B cell (primary cell): ENCODE measurements around the gene LRSAM1. TPM values are rescaled to one million over a fixed set of nuclear protein-coding genes. Genes with fewer than 3 reads are reported as not detected.
A peak's percentile ranks its signal among the peaks of the same experiment; 100 is the strongest.

Experiments
- ATAC-seq: fragments of 200-7000 bp; cut with Tn5 transposase; one replicate; pipeline ENCODE4 v1.10.0; 2021; ENCODE audit warnings: low read depth, mild to moderate bottlenecking, moderate number of reproducible peaks, moderate library complexity
- CTCF ChIA-PET: fragments of 350-600 bp; sonication (Branson Sonifier 250); formaldehyde crosslinking; loops from one replicate; lab custom pipeline; 2021; ENCODE audit warnings: antibody characterized with exemption, inconsistent platforms; lab: Charles Lee
- POLR2A ChIA-PET: fragments of 350-600 bp; sonication (Branson Sonifier 250); formaldehyde crosslinking; loops from one replicate; lab custom pipeline; 2021; ENCODE audit warnings: antibody characterized with exemption; lab: Charles Lee
- DNase-seq: peaks from one replicate; pipeline ENCODE4 v3.0.0; 2013
- H2AFZ ChIP-seq: 2 replicates; pipeline ENCODE4 v1.6.1; 2012; ENCODE audit warnings: mild to moderate bottlenecking, low read depth, low read length; ENCODE audit not compliant: insufficient read depth, poor library complexity, severe bottlenecking
- H3K27ac ChIP-seq, 2 donors: 1 replicate in 1 of 2; 2 replicates in 1 of 2; pipeline ENCODE4 v1.5.1; 2012 to 2013; ENCODE audit warnings: low read length in 2 of 2, mild to moderate bottlenecking in 2 of 2, moderate library complexity in 1 of 2
- H3K27me3 ChIP-seq, 4 experiments: fragments of 200-600 bp in 1 of 4; sonication (generic) in 1 of 4; replicated peaks in 1 of 4; 1 replicate in 2 of 4; 2 replicates in 2 of 4; pipeline versions ENCODE4 v1.6.1 to v1.7.0; 2013 to 2016; ENCODE audit warnings: low read length in 3 of 4, mild to moderate bottlenecking in 2 of 4, mixed read lengths in 1 of 4, moderate library complexity in 1 of 4; ENCODE audit not compliant: insufficient read depth in 4 of 4, control insufficient read depth in 3 of 4; ENCODE audit errors: control extremely low read depth in 1 of 4
- H3K36me3 ChIP-seq, 2 experiments: replicated peaks in 1 of 2; 1 replicate in 1 of 2; 2 replicates in 1 of 2; pipeline versions ENCODE4 v1.6.1 to v1.7.1; 2013; ENCODE audit warnings: low read length in 1 of 2; ENCODE audit not compliant: insufficient read depth in 2 of 2, control insufficient read depth in 1 of 2; ENCODE audit errors: control extremely low read depth in 1 of 2, extremely low read depth in 1 of 2
- H3K4me1 ChIP-seq, 2 donors: fragments of 200-600 bp in 1 of 2; sonication (generic) in 1 of 2; 1 replicate in 1 of 2; 2 replicates in 1 of 2; pipeline versions ENCODE4 v1.5.1 to v1.6.1; 2013 to 2017; ENCODE audit warnings: low read length in 2 of 2; ENCODE audit not compliant: control insufficient read depth in 2 of 2, insufficient read depth in 2 of 2
- H3K4me2 ChIP-seq: replicated peaks from 2 replicates; pipeline ENCODE3; 2012; ENCODE audit warnings: mild to moderate bottlenecking, low read depth, low read length; ENCODE audit not compliant: poor library complexity, severe bottlenecking
- H3K4me3 ChIP-seq, 5 experiments: fragments of 200-600 bp in 1 of 5; sonication (generic) in 1 of 5; 1 replicate in 3 of 5; 2 replicates in 2 of 5; pipeline versions ENCODE4 v1.5.1 to v1.7.0; 2011 to 2016; ENCODE audit warnings: low read length in 4 of 5, mild to moderate bottlenecking in 4 of 5, low read depth in 2 of 5, control low read depth in 1 of 5, moderate library complexity in 1 of 5; ENCODE audit not compliant: insufficient read depth in 1 of 5; ENCODE audit errors: control extremely low read depth in 1 of 5, extremely low read depth in 1 of 5
- H3K79me2 ChIP-seq: fragments of 200-600 bp; sonication (generic); one replicate; pipeline ENCODE4 v1.6.0; 2016; ENCODE audit warnings: low read length; ENCODE audit not compliant: control insufficient read depth, insufficient read depth
- H3K9ac ChIP-seq: fragments of 200-600 bp; sonication (generic); 2 replicates; pipeline ENCODE4 v1.6.1; 2017; ENCODE audit warnings: mild to moderate bottlenecking, low read length, moderate library complexity
- H3K9me3 ChIP-seq, 3 donors: one replicate each; pipeline versions ENCODE4 v1.6.1 to v1.7.1; 2013; ENCODE audit warnings: low read length in 2 of 3; ENCODE audit not compliant: control insufficient read depth in 2 of 3, insufficient read depth in 1 of 3; ENCODE audit errors: control extremely low read depth in 1 of 3
- H4K20me1 ChIP-seq: 2 replicates; pipeline ENCODE4 v1.6.0; 2012; ENCODE audit warnings: mild to moderate bottlenecking, low read length; ENCODE audit not compliant: insufficient read depth, control insufficient read depth, poor library complexity, severe bottlenecking
- H3K27ac Mint-ChIP-seq: one replicate; pipeline ENCODE4 v1.8.0; 2021; ENCODE audit warnings: mixed read lengths
- H3K27me3 Mint-ChIP-seq: one replicate; pipeline ENCODE4 v1.8.0; 2021; ENCODE audit warnings: mixed read lengths
- H3K4me1 Mint-ChIP-seq: one replicate; pipeline ENCODE4 v1.8.0; 2021; ENCODE audit warnings: mixed read lengths
- H3K4me3 Mint-ChIP-seq: one replicate; pipeline ENCODE4 v1.8.0; 2021; ENCODE audit warnings: mixed read lengths
- H3K9me3 Mint-ChIP-seq: one replicate; pipeline ENCODE4 v1.8.0; 2022; ENCODE audit warnings: mixed read lengths; ENCODE audit not compliant: insufficient read depth
- CTCF ChIP-seq: fragments of 200-600 bp; IDR thresholded peaks from one replicate; pipeline ENCODE4 v1.8.0; 2022; ENCODE audit warnings: antibody characterized with exemption, mild to moderate bottlenecking
- EZH2 ChIP-seq: IDR thresholded peaks from 2 replicates; pipeline ENCODE4 v1.6.1; 2012; ENCODE audit warnings: borderline replicate concordance, low read depth, mild to moderate bottlenecking, moderate library complexity, low read length; ENCODE audit not compliant: insufficient read depth, poor library complexity, severe bottlenecking
- WGBS: methylation state at CpG from one replicate; pipeline ENCODE4 v1.1.5; 2013; ENCODE audit warnings: missing lambda C conversion rate; ENCODE audit not compliant: insufficient coverage; 5-methylcytosine and 5-hydroxymethylcytosine counted together
- intact Hi-C: fragments of 100-400 bp; cut with micrococcal nuclease; formaldehyde crosslinking; loops from one replicate; pipeline ENCODE4 v1.10.0; 2022
- polyA plus RNA-seq: library from polyadenylated mRNA; depleted of rRNA; stranded (reverse); fragments of >200 nt; gene quantifications from 2 replicates; pipeline ENCODE4 v1.2.3, GENCODE V29; 2012
- total RNA-seq, 2 donors: library from RNA; stranded (reverse); fragments of 120-200 nt in 1 of 2; gene quantifications; 1 replicate in 1 of 2; 2 replicates in 1 of 2; pipeline versions ENCODE4 v1.2.3 to v1.2.4, GENCODE V29; 2013 to 2022

The LRSAM1 gene
- total and polyA plus RNA-seq, 2 donors (not counting 1 experiment from before 2014, with no cell fraction given), result 30.6 to 39.8 TPM

GRCh38 chr9:127445851-127446712 is 5.2 kb upstream of the LRSAM1 start:
- peaks cover 14 to 20% of the 10 kb centered on the region in 2 donors for H3K4me1 ChIP-seq
- H3K4me3 ChIP-seq, result no peak overlapping the region
- H3K79me2 ChIP-seq, result peaks cover 12% of the 10 kb centered on the region
- Mint-ChIP-seq H3K4me1 (peaks cover 32% of the 10 kb centered on the region), H3K9me3 (no peaks in the 10 kb centered on the region), H3K27ac (peak overlapping the region; percentile 41), H3K27me3 (no peaks in the 10 kb centered on the region), H3K4me3 (no peak overlapping the region)
- no peak overlapping the region for H3K4me2 ChIP-seq
- intact Hi-C loops, result no loop called here
- peaks cover 4 to 80% of the 10 kb centered on the region in 2 experiments for H3K36me3 ChIP-seq
- WGBS, result 71% methylated on average over 2 of the region's 4 CpGs
- H2AFZ ChIP-seq, result no peak overlapping the region
- H3K27me3 ChIP-seq, result no peaks in the 10 kb centered on the region
- H3K9ac ChIP-seq, result no peak overlapping the region
- ChIA-PET POLR2A (no interaction called here), CTCF (no interaction called here)
- no peak for DNase-seq
- ATAC-seq, result no peak
- H3K9me3 ChIP-seq, result peaks cover 0 to 6% (median 0%) of the 10 kb centered on the region in 3 donors
- peak overlapping the region in 1 of 2 donors; percentile 23 for H3K27ac ChIP-seq
- TF ChIP-seq CTCF (no peak), EZH2 (no peak)
- peaks cover 47% of the 10 kb centered on the region for H4K20me1 ChIP-seq
